Panc1 (cell line): ENCODE data around the gene ZDHHC9. TPM values are rescaled to one million over a fixed set of nuclear protein-coding genes. Genes with fewer than 3 reads are reported as not detected.

Source experiments
- ATAC-seq: fragments of 200-7000 bp; cut with Tn5 transposase; 2 replicates; pipeline ENCODE4 v1.9.1; 2020; ENCODE audit warnings: mild to moderate bottlenecking, moderate library complexity
- BruUV-seq: library from RNA; stranded (reverse); fragments of 400-500 nt; replicated peaks from 2 replicates; lab custom pipeline; 2021; lab: Mats Ljungman, UMichigan
- CTCF ChIA-PET: fragments of 300-600 bp; sonication (Branson Sonifier 250); formaldehyde crosslinking; loops from one replicate; lab custom pipeline; 2022; ENCODE audit warnings: antibody characterized with exemption; lab: Charles Lee
- POLR2A ChIA-PET: fragments of 300-600 bp; sonication (Branson Sonifier 250); formaldehyde crosslinking; loops from one replicate; lab custom pipeline; 2022; ENCODE audit warnings: antibody characterized with exemption; lab: Charles Lee
- DNase-seq: peaks from one replicate; pipeline ENCODE4 v3.0.0-alpha.2; 2010; ENCODE audit warnings: low read depth, low spot score
- H3K27ac ChIP-seq: 2 replicates; pipeline ENCODE4 v1.5.1; 2011; ENCODE audit warnings: mild to moderate bottlenecking, low read length, inconsistent platforms
- H3K27me3 ChIP-seq: fragments of 200-500 bp; sonication (Bioruptor generic); 2 replicates; pipeline ENCODE4 v1.6.0; 2014; ENCODE audit warnings: low read length, inconsistent platforms; ENCODE audit not compliant: control insufficient read depth, insufficient read depth
- H3K36me3 ChIP-seq: fragments of 200-500 bp; sonication (Bioruptor generic); 2 replicates; pipeline ENCODE4 v1.5.1; 2014; ENCODE audit warnings: inconsistent platforms, mild to moderate bottlenecking, low read length, moderate library complexity; ENCODE audit not compliant: control insufficient read depth, insufficient read depth
- H3K4me1 ChIP-seq: 2 replicates; pipeline ENCODE4 v1.5.1; 2011; ENCODE audit warnings: inconsistent platforms, mild to moderate bottlenecking, low read length, moderate library complexity; ENCODE audit not compliant: control insufficient read depth, insufficient read depth
- H3K4me3 ChIP-seq, 2 experiments: 2 replicates each; pipeline ENCODE4 v1.5.1; 2011 to 2012; ENCODE audit warnings: low read depth in 2 of 2, low read length in 2 of 2, mild to moderate bottlenecking in 2 of 2, inconsistent platforms in 1 of 2, moderate library complexity in 1 of 2
- H3K9me3 ChIP-seq: fragments of 200-500 bp; sonication (Bioruptor generic); 2 replicates; pipeline ENCODE4 v1.5.1; 2014; ENCODE audit warnings: low read depth, mild to moderate bottlenecking, inconsistent platforms, low read length, moderate library complexity; ENCODE audit not compliant: control insufficient read depth, insufficient read depth
- CTCF ChIP-seq: fragments of 450-650 bp; IDR thresholded peaks from 2 replicates; pipeline ENCODE4 v1.5.1; 2017; ENCODE audit warnings: mild to moderate bottlenecking
- POLR2AphosphoS5 ChIP-seq: IDR thresholded peaks from 2 replicates; pipeline ENCODE4 v1.6.1; 2012; ENCODE audit warnings: mild to moderate bottlenecking, low read depth, low read length, moderate library complexity
- REST ChIP-seq, 2 experiments: IDR thresholded peaks; 2 replicates each; pipeline ENCODE4 v1.6.1; 2011 to 2012; ENCODE audit warnings: low read depth in 2 of 2, control low read depth in 1 of 2, low read length in 1 of 2, mild to moderate bottlenecking in 1 of 2, moderate library complexity in 1 of 2; ENCODE audit not compliant: insufficient read depth in 1 of 2
- SIN3A ChIP-seq: IDR thresholded peaks from 2 replicates; pipeline ENCODE4 v1.6.1; 2012; ENCODE audit warnings: low read depth, mild to moderate bottlenecking, low read length, moderate library complexity, borderline replicate concordance; ENCODE audit not compliant: insufficient read depth
- TCF7L2 ChIP-seq: IDR thresholded peaks from 2 replicates; pipeline ENCODE4 v1.6.1; 2011; ENCODE audit warnings: mild to moderate bottlenecking, low read depth, low read length, inconsistent platforms
- in situ Hi-C: cut with HindIII; loops from 2 replicates; pipeline ENCODE4 v1.10.0; 2016; ENCODE audit warnings: low sequenced_read_pairs, low pct_unique_long_range_greater_than_20kb
- intact Hi-C: fragments of 100-400 bp; cut with micrococcal nuclease; formaldehyde crosslinking; loops from one replicate; pipeline ENCODE4 v1.10.0; 2022; ENCODE audit not compliant: unreplicated experiment
- total RNA-seq: library from RNA; stranded (reverse); gene quantifications from one replicate; pipeline ENCODE4 v1.2.1, GENCODE V29; 2021; ENCODE audit not compliant: unreplicated experiment

The ZDHHC9 gene
- total RNA-seq, 1 experiment from 2014 or later: 57.2 TPM

- no peak overlapping the region for H3K27ac ChIP-seq
- in situ Hi-C loops: no loop called here
- no peaks in the 10 kb centered on the region for H3K9me3 ChIP-seq
- no peak for ATAC-seq
- DNase-seq: no peak
- no peak for TF ChIP-seq CTCF
- no peak for TF ChIP-seq SIN3A
- TF ChIP-seq TCF7L2: no peak
- no peak for TF ChIP-seq REST (IDR thresholded peaks at IDR 0.05; ENCODE audit: insufficient read depth in 1 of 2, low read depth in 2 of 2, low read length in 1 of 2)
- TF ChIP-seq POLR2AphosphoS5: no peak
- intact Hi-C loops: no loop called here
- no peak overlapping the region for H3K4me3 ChIP-seq
- CTCF ChIA-PET: no interaction called here
- no peaks in the 10 kb centered on the region for H3K36me3 ChIP-seq
- no peaks in the 10 kb centered on the region for H3K4me1 ChIP-seq
- BruUV-seq: no TSS peak
- POLR2A ChIA-PET: no interaction called here
- H3K27me3 ChIP-seq: no peaks in the 10 kb centered on the region
These were observed 55.2 kb downstream of the ZDHHC9 start for GRCh38 chrX:129788527-129788926.

- no TSS peak for BruUV-seq
- no peaks in the 10 kb centered on the region for H3K36me3 ChIP-seq
- H3K27ac ChIP-seq: no peak overlapping the region
- H3K4me3 ChIP-seq: no peak overlapping the region
- H3K9me3 ChIP-seq: no peaks in the 10 kb centered on the region
- DNase-seq (no peak), ATAC-seq (no peak)
- H3K4me1 ChIP-seq: no peaks in the 10 kb centered on the region
- TF ChIP-seq CTCF: no peak
- no peak for TF ChIP-seq TCF7L2
- no peak for TF ChIP-seq REST (IDR thresholded peaks at IDR 0.05; ENCODE audit: insufficient read depth in 1 of 2, low read depth in 2 of 2, low read length in 1 of 2)
- TF ChIP-seq POLR2AphosphoS5: no peak
- no peak for TF ChIP-seq SIN3A
- in situ Hi-C loops: no loop called here
- CTCF ChIA-PET: no interaction called here
- intact Hi-C loops: no loop called here
- no peaks in the 10 kb centered on the region for H3K27me3 ChIP-seq
- POLR2A ChIA-PET: interaction anchor here (0.6 kb wide), 1 partner anchor 9 kb away, joined by 4 read pairs; no protein-coding TSS in a partner anchor
These were observed 56.2 kb downstream of the ZDHHC9 start for GRCh38 chrX:129787336-129788055.
